Breast epithelium (tissue), 4 donors: Measurements from ENCODE around the gene ADAM23. TPM values are rescaled to one million over a fixed set of nuclear protein-coding genes. Genes with fewer than 3 reads are reported as not detected.

Experiments used
- DNase-seq, 2 donors: peaks; one replicate each; pipeline ENCODE4 v3.0.0-alpha.2; 2019; ENCODE audit warnings: low spot score in 2 of 2
- H3K27ac ChIP-seq, 2 donors: fragments of 200-600 bp; sonication (generic) in 1 of 2; one replicate each; pipeline ENCODE4 v1.5.1; 2016 to 2019; ENCODE audit warnings: mild to moderate bottlenecking in 1 of 2
- H3K27me3 ChIP-seq, 2 donors: fragments of 200-600 bp; sonication (generic) in 1 of 2; one replicate each; pipeline versions ENCODE4 v1.5.1 to v1.6.0; 2017 to 2019; ENCODE audit warnings: control low read depth in 1 of 2, mild to moderate bottlenecking in 1 of 2
- H3K36me3 ChIP-seq: fragments of 200-600 bp; one replicate; pipeline ENCODE4 v1.5.1; 2019
- H3K4me1 ChIP-seq, 2 donors: fragments of 200-600 bp; sonication (generic); one replicate each; pipeline ENCODE4 v1.5.1; 2016 to 2019; ENCODE audit warnings: control low read depth in 1 of 2
- H3K4me3 ChIP-seq, 3 donors: fragments of 200-600 bp; sonication (generic); 1 replicate in 2 of 3; 2 replicates in 1 of 3; pipeline ENCODE4 v1.5.1; 2016 to 2019; ENCODE audit warnings: mild to moderate bottlenecking in 3 of 3, moderate library complexity in 2 of 3
- H3K9me3 ChIP-seq, 2 donors: fragments of 200-600 bp; sonication (generic) in 1 of 2; one replicate each; pipeline ENCODE4 v1.5.1; 2016 to 2019; ENCODE audit warnings: control low read depth in 1 of 2
- POLR2A ChIP-seq: fragments of 450-650 bp; IDR thresholded peaks from one replicate; pipeline ENCODE4 v1.6.1; 2016; ENCODE audit warnings: antibody characterized with exemption, mild to moderate bottlenecking, moderate library complexity
- POLR2AphosphoS5 ChIP-seq, 3 donors: sonication (generic); formaldehyde crosslinking; IDR thresholded peaks; one replicate each; pipeline ENCODE4 v1.6.1; 2017; ENCODE audit warnings: antibody characterized with exemption in 3 of 3
- intact Hi-C: fragments of 100-400 bp; cut with DNase I; formaldehyde crosslinking; loops from one replicate; pipeline ENCODE4 v1.15.1; 2023; ENCODE audit warnings: low total_unique reads
- total RNA-seq, 3 donors: library from RNA; depleted of rRNA; stranded (reverse); fragments of >200 nt; gene quantifications; one replicate each; pipeline ENCODE4 v1.1.0, GENCODE V29; 2016
- TF ChIP-seq, protein P1 (sequence below), 3 donors: fragments of 450-650 bp; IDR thresholded peaks; one replicate each; pipeline ENCODE4 v1.5.1; 2016 to 2017; ENCODE audit warnings: antibody characterized with exemption in 3 of 3, mild to moderate bottlenecking in 3 of 3, moderate library complexity in 3 of 3

The ADAM23 gene
- total RNA-seq, 3 donors from 2014 or later: 0.48 to 2.5 (median 0.66) TPM

DNA sequence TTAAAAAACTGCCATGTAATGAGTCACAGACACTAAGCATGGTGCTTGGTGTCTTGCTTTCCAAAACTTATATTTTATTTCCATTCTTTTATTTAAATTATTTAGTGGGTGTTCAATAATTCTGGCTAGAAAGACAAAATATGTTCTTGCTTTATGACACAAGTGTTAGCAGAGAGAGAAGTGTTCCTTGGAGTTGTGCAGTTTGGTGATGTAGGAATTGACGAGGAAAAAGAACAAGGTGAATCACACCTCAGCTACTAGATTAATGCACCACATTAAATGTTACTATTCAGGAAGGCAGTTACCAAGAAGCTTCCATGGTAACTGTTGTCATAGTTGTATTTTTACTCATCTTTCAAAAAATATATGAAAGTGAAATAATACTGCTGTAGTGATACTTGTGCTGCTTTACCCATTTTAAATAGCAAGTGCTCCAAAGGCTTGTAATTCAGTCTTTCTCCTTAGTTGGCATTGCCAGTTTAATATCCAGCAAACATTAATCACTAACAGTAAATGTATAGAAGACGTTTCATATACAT is 28.3 kb downstream of the ADAM23 start:
- no peak for DNase-seq
- TF ChIP-seq POLR2AphosphoS5 (IDR thresholded peaks at IDR 0.05) (no peak), POLR2A (no peak)
- TF ChIP-seq, protein P1, sequence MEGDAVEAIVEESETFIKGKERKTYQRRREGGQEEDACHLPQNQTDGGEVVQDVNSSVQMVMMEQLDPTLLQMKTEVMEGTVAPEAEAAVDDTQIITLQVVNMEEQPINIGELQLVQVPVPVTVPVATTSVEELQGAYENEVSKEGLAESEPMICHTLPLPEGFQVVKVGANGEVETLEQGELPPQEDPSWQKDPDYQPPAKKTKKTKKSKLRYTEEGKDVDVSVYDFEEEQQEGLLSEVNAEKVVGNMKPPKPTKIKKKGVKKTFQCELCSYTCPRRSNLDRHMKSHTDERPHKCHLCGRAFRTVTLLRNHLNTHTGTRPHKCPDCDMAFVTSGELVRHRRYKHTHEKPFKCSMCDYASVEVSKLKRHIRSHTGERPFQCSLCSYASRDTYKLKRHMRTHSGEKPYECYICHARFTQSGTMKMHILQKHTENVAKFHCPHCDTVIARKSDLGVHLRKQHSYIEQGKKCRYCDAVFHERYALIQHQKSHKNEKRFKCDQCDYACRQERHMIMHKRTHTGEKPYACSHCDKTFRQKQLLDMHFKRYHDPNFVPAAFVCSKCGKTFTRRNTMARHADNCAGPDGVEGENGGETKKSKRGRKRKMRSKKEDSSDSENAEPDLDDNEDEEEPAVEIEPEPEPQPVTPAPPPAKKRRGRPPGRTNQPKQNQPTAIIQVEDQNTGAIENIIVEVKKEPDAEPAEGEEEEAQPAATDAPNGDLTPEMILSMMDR (IDR thresholded peaks at IDR 0.05): no peak

DNA sequence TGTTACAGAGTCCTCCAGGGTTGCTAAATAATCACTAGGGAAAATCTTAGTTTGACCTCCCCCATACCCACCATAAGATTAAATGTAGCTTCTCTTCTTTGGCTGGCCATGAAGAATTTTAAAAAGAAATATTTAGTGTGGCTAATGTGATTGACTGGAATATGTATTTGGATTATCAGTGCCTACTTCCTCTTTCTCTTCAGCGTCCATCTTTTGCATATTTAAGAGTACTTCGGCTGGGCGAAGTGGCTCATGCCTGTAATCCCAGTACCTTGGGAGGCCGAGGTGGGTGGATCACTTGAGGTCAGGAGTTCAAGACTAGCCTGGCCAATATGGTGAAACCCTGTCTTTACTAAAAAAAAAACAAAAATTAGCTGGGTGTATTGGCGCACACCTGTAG is 28.8 kb downstream of the ADAM23 start:
- no peaks in the 10 kb centered on the region for H3K4me1 ChIP-seq
- intact Hi-C loops: no loop called here
- H3K36me3 ChIP-seq: no peaks in the 10 kb centered on the region
- H3K27ac ChIP-seq: no peak overlapping the region
- H3K27me3 ChIP-seq: no peaks in the 10 kb centered on the region
- H3K9me3 ChIP-seq: no peaks in the 10 kb centered on the region
- H3K4me3 ChIP-seq: no peak overlapping the region
- TF ChIP-seq POLR2A: no peak
- TF ChIP-seq POLR2AphosphoS5 (IDR thresholded peaks at IDR 0.05): no peak
- TF ChIP-seq, protein P1 (IDR thresholded peaks at IDR 0.05): no peak
- DNase-seq: no peak

More for the DNA sequence above, 28.3 kb downstream of the ADAM23 start:
- H3K4me3 ChIP-seq: no peak overlapping the region
- H3K4me1 ChIP-seq: no peaks in the 10 kb centered on the region
- no peaks in the 10 kb centered on the region for H3K9me3 ChIP-seq
- H3K36me3 ChIP-seq: no peaks in the 10 kb centered on the region
- intact Hi-C loops: no loop called here
- no peak overlapping the region for H3K27ac ChIP-seq
- H3K27me3 ChIP-seq: no peaks in the 10 kb centered on the region

DNA sequence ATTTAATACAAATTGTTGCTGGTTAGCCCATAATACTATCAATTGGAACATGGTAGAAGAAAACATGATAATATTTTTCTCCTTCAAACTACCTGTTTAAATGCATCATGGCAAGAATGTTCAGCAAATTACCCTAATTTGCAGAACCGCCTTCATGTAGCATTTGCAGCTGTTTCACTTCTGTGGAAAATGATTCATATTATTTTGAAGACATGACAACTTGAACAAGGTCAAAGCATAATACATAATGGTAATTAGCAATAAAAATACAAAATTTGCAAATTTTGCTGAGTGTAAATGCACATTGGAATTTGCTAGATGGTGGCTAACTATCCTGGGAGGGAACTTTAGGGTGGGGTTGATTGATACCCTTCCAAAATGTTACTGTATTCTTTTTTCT is 30.8 kb downstream of the ADAM23 start:
- TF ChIP-seq POLR2AphosphoS5 (IDR thresholded peaks at IDR 0.05) (no peak), POLR2A (no peak)
- TF ChIP-seq, protein P1 (IDR thresholded peaks at IDR 0.05): no peak
- H3K4me3 ChIP-seq: no peak overlapping the region
- intact Hi-C loops: no loop called here
- no peaks in the 10 kb centered on the region for H3K36me3 ChIP-seq
- no peaks in the 10 kb centered on the region for H3K27me3 ChIP-seq
- H3K27ac ChIP-seq: no peak overlapping the region
- no peak for DNase-seq
- no peaks in the 10 kb centered on the region for H3K9me3 ChIP-seq
- H3K4me1 ChIP-seq: no peaks in the 10 kb centered on the region

DNA sequence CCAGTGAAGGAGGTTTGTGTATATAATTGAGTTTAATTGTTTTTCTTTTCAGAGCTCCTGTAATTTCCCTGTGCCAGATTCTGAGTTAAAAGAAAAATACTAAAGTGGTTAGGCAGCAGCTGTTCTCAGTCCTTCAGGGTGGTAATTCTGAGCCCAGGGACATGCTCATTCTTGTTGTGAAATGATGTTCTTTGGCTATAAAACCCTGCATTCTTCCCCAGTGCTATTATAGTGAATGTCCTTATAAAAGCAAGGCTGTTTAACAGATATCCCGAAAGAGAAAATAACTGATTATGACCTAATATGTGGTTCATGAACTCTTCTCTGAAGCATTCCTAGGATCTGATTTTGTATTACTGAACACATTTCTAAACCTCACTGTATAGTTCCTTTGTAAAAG is 34.0 kb downstream of the ADAM23 start:
- TF ChIP-seq, protein P1 (IDR thresholded peaks at IDR 0.05): no peak
- TF ChIP-seq POLR2AphosphoS5 (IDR thresholded peaks at IDR 0.05) (no peak), POLR2A (no peak)
- no peak for DNase-seq
- H3K4me3 ChIP-seq: no peak overlapping the region
- intact Hi-C loops: no loop called here
- no peaks in the 10 kb centered on the region for H3K36me3 ChIP-seq
- no peaks in the 10 kb centered on the region for H3K9me3 ChIP-seq
- H3K4me1 ChIP-seq: no peaks in the 10 kb centered on the region
- no peak overlapping the region for H3K27ac ChIP-seq
- no peaks in the 10 kb centered on the region for H3K27me3 ChIP-seq

DNA sequence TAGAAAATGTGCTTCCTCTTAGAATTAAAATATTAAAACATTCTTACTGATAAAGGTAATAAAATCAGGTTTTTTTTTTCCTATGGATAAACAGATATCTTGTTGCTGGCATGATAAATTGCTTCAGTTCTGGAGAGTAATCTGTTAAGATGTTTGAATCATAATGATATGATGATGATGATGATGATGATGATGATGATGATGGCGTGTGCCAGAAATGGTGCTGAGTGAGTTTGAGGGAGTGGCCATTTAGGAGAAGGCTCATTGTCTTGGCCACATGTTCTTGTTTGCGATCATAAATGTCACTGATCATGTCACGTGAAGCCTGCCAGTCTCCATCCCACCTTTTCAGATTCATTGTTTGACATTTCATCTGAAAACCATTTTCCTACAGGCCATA is 35.0 kb downstream of the ADAM23 start:
- DNase-seq: no peak
- no peak overlapping the region for H3K27ac ChIP-seq
- H3K36me3 ChIP-seq: no peaks in the 10 kb centered on the region
- H3K27me3 ChIP-seq: no peaks in the 10 kb centered on the region
- intact Hi-C loops: no loop called here
- no peak overlapping the region for H3K4me3 ChIP-seq
- no peaks in the 10 kb centered on the region for H3K4me1 ChIP-seq
- no peaks in the 10 kb centered on the region for H3K9me3 ChIP-seq
- TF ChIP-seq, protein P1 (IDR thresholded peaks at IDR 0.05): no peak
- TF ChIP-seq POLR2AphosphoS5 (IDR thresholded peaks at IDR 0.05): no peak
- no peak for TF ChIP-seq POLR2A
